Psoas muscle (tissue), 8 donors: Measurements from ENCODE around the gene ALDH1A3. TPM values are rescaled to one million over a fixed set of nuclear protein-coding genes. Genes with fewer than 3 reads are reported as not detected.

Source experiments
- ATAC-seq, 4 donors: fragments of 200-7000 bp; cut with Tn5 transposase; one replicate each; pipeline ENCODE4 v1.9.1; 2020; ENCODE audit warnings: moderate library complexity in 3 of 4, mild to moderate bottlenecking in 2 of 4
- DNase-seq, 2 donors: peaks; one replicate each; pipeline ENCODE4 v3.0.0-alpha.2; 2020
- H3K27ac ChIP-seq: fragments of 200-600 bp; one replicate; pipeline ENCODE4 v1.8.0; 2022
- H3K27me3 ChIP-seq, 3 donors: fragments of 200-600 bp in 1 of 3; one replicate each; pipeline versions ENCODE4 v1.6.1 to v1.8.0; 2013 to 2022; ENCODE audit warnings: low read length in 2 of 3, mild to moderate bottlenecking in 2 of 3, moderate library complexity in 1 of 3; ENCODE audit not compliant: insufficient read depth in 3 of 3
- H3K36me3 ChIP-seq, 2 donors: fragments of 200-600 bp in 1 of 2; one replicate each; pipeline versions ENCODE4 v1.6.1 to v1.8.0; 2013 to 2022; ENCODE audit warnings: low read depth in 1 of 2, mild to moderate bottlenecking in 1 of 2, moderate library complexity in 1 of 2; ENCODE audit not compliant: insufficient read depth in 1 of 2
- H3K4me1 ChIP-seq: fragments of 200-600 bp; one replicate; pipeline ENCODE4 v1.8.0; 2022
- H3K4me3 ChIP-seq: fragments of 200-600 bp; one replicate; pipeline ENCODE4 v1.8.0; 2022; ENCODE audit warnings: mild to moderate bottlenecking
- H3K9me3 ChIP-seq: fragments of 200-600 bp; one replicate; pipeline ENCODE4 v1.8.0; 2022
- CTCF ChIP-seq: fragments of 200-600 bp; IDR thresholded peaks from one replicate; pipeline ENCODE4 v1.8.0; 2022; ENCODE audit warnings: antibody characterized with exemption
- whole genome bisulfite sequencing, 3 donors: extraction: QIAGEN DNeasy Blood & Tissue Kit; methylation state at CpG; one replicate each; pipeline versions ENCODE4 v1.1.6 to v1.1.7; 2013; 5-methylcytosine and 5-hydroxymethylcytosine counted together
- intact Hi-C, 2 donors: fragments of 100-400 bp; cut with DNase I; formaldehyde crosslinking; loops; one replicate each; pipeline versions ENCODE4 v1.11.0 to v1.14.2; 2022
- polyA plus RNA-seq, 3 donors: library from polyadenylated mRNA; stranded (reverse); fragments of 200-250 nt; gene quantifications; one replicate each; pipeline ENCODE4 v1.2.3, GENCODE V29; 2013
- total RNA-seq, 4 donors: library from RNA; stranded (reverse); fragmentation: NEBNext Ultra II Directional in 2 of 4; extraction: Animal tissue kit (Norgen Biotek cat#: 25700) in 2 of 4; gene quantifications; one replicate each; pipeline versions ENCODE4 v1.2.1 to v1.2.4, GENCODE V29; 2021 to 2023
- donor health status: healthy with polysubstance abuse.
- donor health status: DM: no; HTN: no; CAD: no; lungs with moderate emphysema.
- donor health status: Bipolar disorder and iron deficiency.
- donor health status: healthy.
- donor health status: DM: yes; HTN: yes; CAD: no.
- donor health status: DM: no; HTN: no; CAD: no.
- donor health status: DM: no; HTN: no; CAD: no.
- donor health status: DM: yes; HTN: yes; CAD: no.

Gene ALDH1A3
- total and polyA plus RNA-seq, 7 donors: 7.3 to 51.6 (median 11.9) TPM

- 73 to 82% (median 75%) methylated on average over 12 of the region's 12 CpGs for WGBS, 3 donors
- H3K9me3 ChIP-seq: no peaks in the 10 kb centered on the region
- no peaks in the 10 kb centered on the region for H3K4me1 ChIP-seq
- TF ChIP-seq CTCF: no peak
- DNase-seq (no peak), ATAC-seq (no peak)
- intact Hi-C loops: no loop called here
- H3K36me3 ChIP-seq: no peaks in the 10 kb centered on the region
- H3K4me3 ChIP-seq: no peak overlapping the region
- no peak overlapping the region for H3K27ac ChIP-seq
- H3K27me3 ChIP-seq: peaks cover 0 to 3% (median 0%) of the 10 kb centered on the region in 3 donors
These were observed 13.0 kb upstream of the ALDH1A3 start for GRCh38 chr15:100866386-100867330.

- no peaks in the 10 kb centered on the region for H3K36me3 ChIP-seq
- TF ChIP-seq CTCF: no peak
- H3K27me3 ChIP-seq: no peaks in the 10 kb centered on the region
- H3K9me3 ChIP-seq: no peaks in the 10 kb centered on the region
- DNase-seq (no peak), ATAC-seq (no peak)
- intact Hi-C loops: no loop called here
- 83 to 89% (median 84%) methylated on average over 3 of the region's 3 CpGs for WGBS, 3 donors
- no peaks in the 10 kb centered on the region for H3K4me1 ChIP-seq
- H3K27ac ChIP-seq: no peak overlapping the region
- no peak overlapping the region for H3K4me3 ChIP-seq
These were observed 12.2 kb upstream of the ALDH1A3 start for GRCh38 chr15:100867433-100867832.

- H3K4me3 ChIP-seq: no peak overlapping the region
- no peaks in the 10 kb centered on the region for H3K4me1 ChIP-seq
- intact Hi-C loops: no loop called here
- no peaks in the 10 kb centered on the region for H3K36me3 ChIP-seq
- no peak for DNase-seq
- no peak for TF ChIP-seq CTCF
- WGBS, 3 donors: 75 to 80% (median 79%) methylated on average over 13 of the region's 13 CpGs
- H3K27ac ChIP-seq: no peak overlapping the region
- no peak for ATAC-seq
- no peaks in the 10 kb centered on the region for H3K27me3 ChIP-seq
- no peaks in the 10 kb centered on the region for H3K9me3 ChIP-seq
These were observed 10.3 kb upstream of the ALDH1A3 start for GRCh38 chr15:100869151-100869999.

- Histone ChIP-seq H3K4me1 (no peaks in the 10 kb centered on the region), H3K4me3 (no peak overlapping the region), H3K9me3 (no peaks in the 10 kb centered on the region), H3K36me3 (no peaks in the 10 kb centered on the region), H3K27ac (no peak overlapping the region), H3K27me3 (peaks cover 0 to 2% (median 0%) of the 10 kb centered on the region in 3 donors)
- TF ChIP-seq CTCF: peak; percentile 88
- intact Hi-C loops: loop anchor here (1.0 to 2.0 kb wide), 3 partner anchors 200 to 245 kb away; no protein-coding TSS in a partner anchor
- ATAC-seq (peak; percentile 71 to 94 (median 83)), DNase-seq (no peak)
- 39 to 47% (median 47%) methylated on average over 2 of the region's 2 CpGs for WGBS, 3 donors
These were observed 6.5 kb upstream of the ALDH1A3 start for GRCh38 chr15:100873029-100873677.
